Stimulated activated CD4-positive, alpha-beta T cell treated with anti-CD3 and anti-CD28 coated beads, Interleukin-1b, Interleukin-23, amount 100 ng/mL, for 24 hours (primary cell): ENCODE data around the gene CACNA1I.

Experiments used
- DNase-seq, 4 experiments: peaks; one replicate each; pipeline ENCODE4 v3.0.0-alpha.2; 2020; ENCODE audit warnings: low read depth in 4 of 4, low spot score in 1 of 4

The CACNA1I gene

GRCh38 chr22:39567135-39567946, 3.2 kb upstream of the CACNA1I start:
- DNase-seq = no peak

- DNase-seq = no peak
Observed at GRCh38 chr22:39568278-39568981, 2.1 kb upstream of the CACNA1I start.

DNA sequence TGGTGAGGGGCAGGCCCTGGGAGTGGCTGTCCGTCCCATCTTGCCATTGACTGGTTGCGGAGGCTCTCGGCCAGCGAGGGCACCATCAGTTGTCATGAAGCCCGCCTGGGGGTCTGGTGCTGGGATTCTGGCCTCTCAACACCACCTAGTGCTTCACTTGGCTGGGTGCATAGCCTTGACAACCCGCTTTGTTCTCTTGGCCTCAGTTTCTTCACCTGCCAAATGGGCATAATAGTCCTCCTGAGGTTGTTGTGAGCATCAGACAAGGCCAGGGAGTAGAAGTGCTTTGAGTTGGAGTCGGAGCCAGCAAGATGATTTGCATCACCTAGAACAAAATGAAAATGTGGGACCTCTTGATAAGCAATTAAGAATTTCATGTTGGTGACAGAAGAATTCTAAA, 1.5 kb upstream of the CACNA1I start:
- no peak for DNase-seq

- DNase-seq = no peak
Observed at GRCh38 chr22:39570226-39570625, 327 bp upstream of the CACNA1I start.

DNA sequence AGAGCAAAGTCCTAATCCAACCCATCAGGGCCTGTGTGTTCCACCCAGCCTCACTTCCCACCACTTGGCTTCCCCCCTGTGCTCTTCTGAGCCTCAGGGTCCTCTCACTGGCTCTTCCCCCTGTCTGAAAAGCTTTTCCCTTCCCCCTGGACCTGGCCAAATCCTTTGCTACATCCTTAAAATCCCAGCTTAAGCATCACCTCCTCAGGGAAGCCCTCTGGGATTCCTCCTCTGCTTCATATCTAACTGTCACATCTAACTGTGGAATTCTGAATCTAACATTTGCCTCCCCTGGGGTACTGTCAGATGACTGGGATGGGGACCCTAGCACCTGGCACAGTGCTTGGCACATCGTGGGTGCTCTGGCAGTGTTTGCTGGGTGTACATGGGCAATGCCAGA, 985 bp downstream of the CACNA1I start:
- no peak for DNase-seq

- no peak for DNase-seq
Observed at GRCh38 chr22:39574779-39575551, 4.4 kb downstream of the CACNA1I start.

GRCh38 chr22:39575552-39575825, 4.9 kb downstream of the CACNA1I start:
- DNase-seq = no peak

DNA sequence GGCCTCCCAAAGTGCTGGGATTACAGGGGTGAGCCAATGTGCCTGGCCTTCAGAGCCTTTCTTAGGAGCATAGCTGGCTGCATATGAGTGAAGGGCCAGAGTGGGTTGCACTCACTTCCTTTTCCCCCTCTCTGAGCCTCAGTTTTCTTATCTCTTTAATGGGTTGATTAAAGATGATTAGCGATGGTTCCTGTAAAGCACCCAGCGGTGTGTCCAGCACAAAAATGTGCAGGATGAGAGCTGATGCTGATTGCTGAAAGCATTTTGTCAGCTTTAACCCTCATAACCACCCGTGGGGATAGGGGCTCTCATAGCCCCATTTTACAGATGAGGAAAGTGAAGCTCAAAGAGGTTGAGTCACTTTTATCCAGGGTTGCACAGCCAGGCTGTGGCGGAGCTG, 5.5 kb downstream of the CACNA1I start:
- DNase-seq = no peak

DNA sequence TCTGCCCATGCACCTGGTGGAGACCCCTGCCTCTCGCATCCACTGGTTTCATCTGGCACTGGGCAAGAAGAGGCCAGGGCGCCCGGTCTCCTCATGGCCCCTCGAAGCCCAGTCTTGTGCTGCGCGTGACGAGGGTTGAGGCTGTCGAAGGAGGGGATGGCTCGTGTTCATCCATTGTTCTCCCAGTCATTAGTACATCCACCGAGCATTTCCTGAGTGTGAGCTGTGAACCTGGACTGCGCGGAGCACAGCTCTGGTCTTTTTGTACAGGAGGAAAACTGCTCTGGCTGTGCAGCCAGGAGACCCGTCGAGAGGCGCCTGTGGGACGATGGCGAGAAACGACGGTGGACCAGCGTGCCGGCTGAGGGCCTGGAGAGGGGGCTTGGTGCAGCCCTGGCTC, 6.8 kb downstream of the CACNA1I start:
- no peak for DNase-seq

DNA sequence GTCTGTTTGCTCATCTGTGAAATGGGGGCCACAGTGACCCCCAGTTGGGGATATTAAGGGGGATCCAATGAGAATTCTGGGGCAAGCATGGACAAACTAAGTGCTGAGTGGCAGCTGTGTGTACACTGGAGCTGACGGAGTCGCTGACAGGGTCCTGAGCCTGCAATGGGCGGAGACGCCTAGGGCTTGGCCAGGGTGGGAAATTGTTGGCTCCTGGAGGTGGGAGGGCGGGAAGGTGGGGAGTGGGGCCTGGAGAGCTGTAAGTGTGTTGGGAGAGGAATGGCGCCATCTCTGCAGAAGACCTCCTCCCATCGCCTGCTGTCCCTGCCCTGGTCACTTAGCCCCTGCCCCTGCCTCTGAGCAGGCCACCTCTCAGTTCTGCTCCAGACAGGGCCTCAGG, 7.3 kb downstream of the CACNA1I start:
- DNase-seq = no peak

DNA sequence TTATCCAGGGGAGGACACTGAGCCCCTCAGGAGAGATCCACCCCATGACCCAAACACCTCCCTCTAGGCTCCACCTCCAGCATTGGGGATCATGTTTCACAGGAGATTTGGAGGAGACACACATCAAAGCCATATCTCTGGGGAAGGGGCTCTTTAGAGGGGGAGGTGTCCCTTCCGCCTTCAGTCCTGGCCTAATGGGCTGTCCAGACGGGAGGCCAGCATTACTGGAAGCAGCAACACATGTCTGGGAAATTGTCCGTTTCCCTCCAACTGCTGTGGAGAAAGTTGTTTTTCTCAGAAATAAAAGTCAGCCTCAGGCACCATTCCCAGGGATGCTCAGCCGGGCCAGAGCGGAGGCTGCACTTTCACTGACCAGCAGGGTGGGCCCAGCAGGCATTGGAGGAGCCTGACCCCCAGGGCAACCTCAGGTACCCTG, 9.5 kb downstream of the CACNA1I start:
- no peak for DNase-seq

GRCh38 chr22:39580795-39581194, 10.2 kb downstream of the CACNA1I start:
- no peak for DNase-seq

- DNase-seq = no peak
Observed at GRCh38 chr22:39581303-39581702, 10.8 kb downstream of the CACNA1I start.

GRCh38 chr22:39583066-39583667, 12.6 kb downstream of the CACNA1I start:
- no peak for DNase-seq

DNA sequence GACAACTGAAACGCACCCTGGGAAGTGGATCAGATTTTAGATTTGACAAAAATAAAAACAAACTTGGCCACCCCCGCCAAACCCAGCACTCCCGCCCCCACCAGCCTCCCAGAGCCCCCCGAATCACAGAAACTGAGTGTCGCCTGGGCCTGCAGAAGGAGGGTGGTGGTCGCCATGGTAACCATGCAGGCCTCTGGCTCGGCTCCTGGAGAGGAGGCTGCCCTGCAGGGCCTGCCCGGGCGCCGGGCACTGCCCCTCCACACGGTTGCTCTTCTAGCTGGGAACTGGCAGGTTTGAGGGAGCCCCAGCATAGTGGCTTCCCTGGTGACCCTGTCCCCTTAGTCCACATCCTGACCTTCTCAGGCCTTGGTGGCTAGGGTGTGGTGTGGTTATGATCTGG, 19.3 kb downstream of the CACNA1I start:
- DNase-seq = no peak

DNA sequence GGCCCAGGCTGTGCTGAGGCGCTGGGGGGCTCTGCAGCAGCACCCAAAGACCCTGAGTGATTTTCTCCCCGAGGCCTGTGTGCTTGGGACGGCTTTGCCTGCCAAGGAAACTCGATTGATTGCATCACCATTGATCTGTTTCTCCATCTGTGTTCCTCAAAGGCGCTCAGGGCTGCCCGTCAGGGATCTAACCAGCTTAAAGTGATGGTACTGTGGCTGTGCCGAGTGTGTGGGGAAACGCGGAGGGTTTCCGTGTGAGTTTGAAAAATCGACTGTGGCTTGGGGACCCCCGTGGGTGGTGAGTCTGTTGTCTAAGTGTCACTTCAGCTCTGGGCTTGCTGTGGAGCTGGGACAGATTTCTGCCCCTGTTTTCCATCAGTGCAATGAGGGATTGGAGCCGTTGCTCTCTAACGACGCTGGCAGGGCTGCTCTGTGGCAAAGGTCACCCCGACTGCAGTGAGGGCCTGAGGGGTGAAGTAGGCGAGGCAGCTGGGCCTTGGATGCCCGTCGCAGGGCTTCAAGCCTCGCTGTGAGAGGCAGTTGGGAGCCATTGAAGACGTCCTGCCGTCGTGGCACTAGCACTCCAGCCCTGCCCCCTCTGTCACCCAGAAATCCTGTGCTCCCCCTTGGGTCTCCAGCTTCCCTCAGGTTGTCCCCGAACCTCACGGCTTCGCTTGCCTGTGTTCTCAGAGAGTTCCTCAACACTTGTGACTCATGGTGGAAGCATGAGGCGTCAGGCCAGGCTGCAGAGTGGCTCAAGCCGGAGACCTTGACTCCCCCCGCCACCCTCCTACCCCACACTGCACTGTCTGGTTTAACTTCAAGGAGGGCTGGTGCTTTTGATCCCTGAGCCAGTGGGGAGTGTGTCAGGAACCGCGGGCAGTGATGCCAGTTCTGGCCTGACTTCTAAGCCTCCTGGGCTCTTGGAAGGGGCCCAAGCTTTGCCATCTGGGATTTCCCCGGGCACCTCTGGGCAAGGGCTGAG, 21.8 kb downstream of the CACNA1I start:
- no peak for DNase-seq

- DNase-seq = no peak
Observed at GRCh38 chr22:39593066-39593930, 22.7 kb downstream of the CACNA1I start.

- no peak for DNase-seq
Observed at GRCh38 chr22:39593931-39594285, 23.4 kb downstream of the CACNA1I start.

DNA sequence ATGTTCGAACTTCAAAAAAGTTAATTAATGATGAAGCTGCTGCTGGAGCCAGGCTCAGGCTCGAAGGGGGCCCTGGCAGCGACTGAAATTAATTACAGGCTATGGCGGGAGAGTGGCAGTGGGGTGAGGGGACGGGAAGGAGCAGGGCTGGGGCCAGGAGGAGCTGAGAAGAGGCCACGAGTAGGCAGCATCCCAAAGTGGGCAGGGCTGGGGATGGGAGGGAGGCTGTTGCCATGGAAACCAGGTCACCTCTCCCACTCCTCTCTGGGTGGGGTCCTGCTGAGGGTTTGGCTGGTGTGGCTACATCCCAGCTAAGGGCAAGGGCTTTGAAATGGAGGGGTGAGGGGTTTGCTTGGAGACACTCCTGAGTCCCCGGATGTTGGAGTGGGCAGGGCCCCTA, 23.9 kb downstream of the CACNA1I start:
- DNase-seq = no peak
